A673 (cell line): ENCODE results near the gene HARS2. TPM values are rescaled to one million over a fixed set of nuclear protein-coding genes. Genes with fewer than 3 reads are reported as not detected.
A peak's percentile ranks its signal among the peaks of the same experiment; 100 is the strongest.

Source experiments
- BruUV-seq: library from RNA; stranded (reverse); fragments of 400-500 nt; replicated peaks from 2 replicates; lab custom pipeline; 2021; lab: Mats Ljungman, UMichigan
- CTCF ChIA-PET: fragments of 300-600 bp; sonication (Branson Sonifier 250); formaldehyde crosslinking; loops from one replicate; lab custom pipeline; 2022; ENCODE audit warnings: antibody characterized with exemption; lab: Charles Lee
- POLR2A ChIA-PET: fragments of 300-600 bp; sonication (Branson Sonifier 250); formaldehyde crosslinking; loops from one replicate; lab custom pipeline; 2022; ENCODE audit warnings: antibody characterized with exemption; ENCODE audit not compliant: low non-redundant PET; lab: Charles Lee
- DNase-seq: peaks from one replicate; pipeline ENCODE4 v3.0.0-alpha.2; 2015; ENCODE audit warnings: low spot score
- H3K27ac ChIP-seq: fragments of 200-600 bp; sonication (generic); 2 replicates; pipeline ENCODE4 v1.5.1; 2016; ENCODE audit warnings: mixed run types, low read depth, mild to moderate bottlenecking, mixed read lengths, antibody characterized with exemption, low read length; ENCODE audit not compliant: poor library complexity, severe bottlenecking
- H3K27me3 ChIP-seq: fragments of 200-600 bp; sonication (generic); replicated peaks from 2 replicates; pipeline ENCODE4 v1.6.1; 2017; ENCODE audit warnings: mixed run types, low read depth, mild to moderate bottlenecking, mixed read lengths, antibody characterized with exemption, low read length; ENCODE audit not compliant: insufficient read depth, poor library complexity
- H3K36me3 ChIP-seq: fragments of 200-600 bp; sonication (generic); 2 replicates; pipeline ENCODE4 v1.6.1; 2016; ENCODE audit warnings: mixed run types, mild to moderate bottlenecking, mixed read lengths, antibody characterized with exemption, low read length; ENCODE audit not compliant: insufficient read depth, poor library complexity, severe bottlenecking
- H3K4me1 ChIP-seq: fragments of 200-600 bp; sonication (generic); 2 replicates; pipeline ENCODE4 v1.6.1; 2017; ENCODE audit warnings: mixed run types, mild to moderate bottlenecking, mixed read lengths, antibody characterized with exemption, low read length; ENCODE audit not compliant: insufficient read depth, poor library complexity, severe bottlenecking
- H3K4me3 ChIP-seq: fragments of 200-600 bp; sonication (generic); 2 replicates; pipeline ENCODE4 v1.5.1; 2016; ENCODE audit warnings: low read depth, mixed run types, mild to moderate bottlenecking, mixed read lengths, low read length; ENCODE audit not compliant: poor library complexity, severe bottlenecking
- H3K9me3 ChIP-seq: fragments of 200-600 bp; sonication (generic); 2 replicates; pipeline ENCODE4 v1.6.1; 2016; ENCODE audit warnings: mixed run types, low read depth, mild to moderate bottlenecking, mixed read lengths, antibody characterized with exemption, low read length; ENCODE audit not compliant: poor library complexity, severe bottlenecking
- CTCF ChIP-seq: fragments of 300-800, 200-600 bp; sonication (generic); conservative IDR thresholded peaks from 2 replicates; pipeline ENCODE4 v1.5.1; 2017; ENCODE audit warnings: low read depth, mild to moderate bottlenecking, antibody characterized with exemption, low read length, moderate library complexity, mixed read lengths
- EZH2 ChIP-seq: fragments of 200-600 bp; sonication (generic); IDR thresholded peaks from 2 replicates; pipeline ENCODE4 v1.6.1; 2017; ENCODE audit warnings: borderline replicate concordance, low read depth, mild to moderate bottlenecking, mixed read lengths, antibody characterized with exemption, low read length; ENCODE audit not compliant: poor library complexity, severe bottlenecking
- intact Hi-C: fragments of 100-400 bp; cut with micrococcal nuclease; formaldehyde crosslinking; loops from one replicate; pipeline ENCODE4 v1.10.0; 2022; ENCODE audit not compliant: unreplicated experiment
- total RNA-seq: library from RNA; stranded (reverse); gene quantifications from 2 replicates; pipeline ENCODE4 v1.2.3, GENCODE V29; 2021

The HARS2 gene
- total RNA-seq, 1 experiment from 2014 or later, result 33.0 TPM

- Histone ChIP-seq H3K9me3 (no peaks in the 10 kb centered on the region), H3K4me1 (no peaks in the 10 kb centered on the region), H3K4me3 (no peak overlapping the region), H3K27ac (no peak overlapping the region), H3K27me3 (no peaks in the 10 kb centered on the region), H3K36me3 (peaks cover 52% of the 10 kb centered on the region)
- CTCF ChIA-PET, result no interaction called here
- DNase-seq, result no peak
- TF ChIP-seq CTCF, result no peak
- TF ChIP-seq EZH2, result no peak
- POLR2A ChIA-PET, result no interaction called here
- BruUV-seq, result no TSS peak
- intact Hi-C loops, result no loop called here
Measured at GRCh38 chr5:140678993-140679392, 12.3 kb upstream of the HARS2 start.

- Histone ChIP-seq H3K36me3 (peaks cover 39% of the 10 kb centered on the region), H3K9me3 (no peaks in the 10 kb centered on the region), H3K4me3 (peak overlapping the region; percentile 84), H3K4me1 (peaks cover 9% of the 10 kb centered on the region), H3K27me3 (no peaks in the 10 kb centered on the region), H3K27ac (peak overlapping the region; percentile 83)
- ChIA-PET CTCF (no interaction called here), POLR2A (interaction anchor here (0.6 to 1.1 kb wide), 3 partner anchors 10 to 131 kb away, joined by 3 to 6 read pairs (median 3); partner anchors contain the start of gene ZMAT2)
- TF ChIP-seq EZH2 (no peak), CTCF (no peak)
- peak; percentile 10 for DNase-seq
- intact Hi-C loops, result no loop called here
- no TSS peak for BruUV-seq
Measured at GRCh38 chr5:140690376-140690932, 801 bp upstream of the HARS2 start.

DNA sequence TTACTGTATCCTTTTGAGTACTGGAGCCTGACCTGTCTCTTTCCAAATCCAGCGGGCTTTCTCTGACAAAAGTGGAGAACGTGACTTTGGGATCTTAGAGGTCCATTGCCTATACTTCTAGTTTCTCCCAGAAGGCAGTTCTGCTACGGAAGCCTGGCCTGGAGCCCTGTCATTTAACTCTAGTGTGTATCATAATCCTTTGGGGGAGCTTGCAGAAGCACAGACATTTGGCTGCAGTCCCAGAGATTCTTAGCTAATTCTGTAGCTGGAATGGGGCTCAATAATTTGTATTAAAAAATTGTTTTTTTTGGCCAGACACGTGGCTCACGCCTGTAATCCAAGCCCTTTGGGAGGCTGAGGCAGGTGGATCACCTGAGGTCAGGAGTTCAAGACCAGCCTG is 3.0 kb downstream of the HARS2 start:
- no TSS peak for BruUV-seq
- TF ChIP-seq EZH2 (no peak), CTCF (no peak)
- peaks cover 61% of the 10 kb centered on the region for H3K36me3 ChIP-seq
- no peaks in the 10 kb centered on the region for H3K9me3 ChIP-seq
- CTCF ChIA-PET, result no interaction called here
- H3K4me1 ChIP-seq, result peaks cover 9% of the 10 kb centered on the region
- POLR2A ChIA-PET, result interaction anchor here (0.5 kb wide), 1 partner anchor 19 kb away, joined by 4 read pairs; no protein-coding TSS in a partner anchor
- DNase-seq, result peak; percentile 26
- H3K27ac ChIP-seq, result no peak overlapping the region
- H3K27me3 ChIP-seq, result no peaks in the 10 kb centered on the region
- intact Hi-C loops, result no loop called here
- no peak overlapping the region for H3K4me3 ChIP-seq
